GM10248 (cell line): ENCODE measurements around the gene IPCEF1.

Experiments
- CTCF ChIA-PET: fragments of 300-600 bp; sonication (Branson Sonifier 250); formaldehyde crosslinking; extraction: SDS; loops from one replicate; lab custom pipeline; 2021; ENCODE audit warnings: antibody characterized with exemption; lab: Yijun Ruan, JAX
- POLR2A ChIA-PET: fragments of 350-650 bp; sonication (Branson Sonifier 250); formaldehyde crosslinking; extraction: SDS; loops from one replicate; lab custom pipeline; 2020; ENCODE audit warnings: antibody characterized with exemption; lab: Yijun Ruan, JAX
- DNase-seq: peaks from one replicate; pipeline ENCODE4 v3.0.0; 2012; ENCODE audit errors: extremely low spot score
- TF ChIP-seq, protein P1 (sequence below): IDR thresholded peaks from 2 replicates; pipeline ENCODE4 v1.5.1; 2012; ENCODE audit warnings: mild to moderate bottlenecking, low read depth; ENCODE audit errors: extremely low read depth, missing control alignments, control extremely low read depth

The IPCEF1 gene

DNA sequence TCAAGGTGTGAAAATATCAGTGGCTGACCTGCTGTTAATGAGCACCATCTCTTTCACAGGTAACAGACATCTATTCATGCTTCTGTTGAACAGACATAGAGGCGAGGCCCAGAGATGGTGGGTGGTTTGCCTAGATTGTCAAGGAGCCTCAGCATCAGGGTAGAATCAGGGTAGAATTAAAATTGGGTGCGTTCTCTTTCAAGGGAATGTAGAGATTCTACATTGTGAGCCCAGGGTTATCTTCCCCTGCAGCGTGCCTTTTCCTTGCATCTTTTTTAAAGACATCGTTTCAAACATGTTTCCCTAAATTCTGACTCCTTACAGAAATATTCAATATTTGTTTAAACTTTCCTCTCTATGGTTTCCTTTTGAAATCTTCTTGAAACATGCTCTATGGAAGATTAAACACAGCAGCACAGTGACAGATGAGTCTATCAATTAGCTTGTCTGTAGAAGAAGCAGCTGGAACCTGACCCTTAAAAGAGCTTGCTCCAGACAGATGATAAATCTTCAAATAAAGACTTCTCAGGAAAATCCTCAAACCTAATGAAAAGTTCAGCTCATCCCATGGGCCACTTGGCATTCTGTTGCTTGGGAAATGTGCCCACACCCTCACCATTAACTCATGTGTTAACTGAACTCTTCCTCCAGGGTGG, 119.8 kb downstream of the IPCEF1 start:
- ChIA-PET POLR2A (no interaction called here), CTCF (interaction anchor here (1.1 to 2.1 kb wide), 4 partner anchors 8 to 82 kb away, joined by 3 to 5 read pairs (median 3); no protein-coding TSS in a partner anchor)
- no peak for DNase-seq
- TF ChIP-seq, protein P1, sequence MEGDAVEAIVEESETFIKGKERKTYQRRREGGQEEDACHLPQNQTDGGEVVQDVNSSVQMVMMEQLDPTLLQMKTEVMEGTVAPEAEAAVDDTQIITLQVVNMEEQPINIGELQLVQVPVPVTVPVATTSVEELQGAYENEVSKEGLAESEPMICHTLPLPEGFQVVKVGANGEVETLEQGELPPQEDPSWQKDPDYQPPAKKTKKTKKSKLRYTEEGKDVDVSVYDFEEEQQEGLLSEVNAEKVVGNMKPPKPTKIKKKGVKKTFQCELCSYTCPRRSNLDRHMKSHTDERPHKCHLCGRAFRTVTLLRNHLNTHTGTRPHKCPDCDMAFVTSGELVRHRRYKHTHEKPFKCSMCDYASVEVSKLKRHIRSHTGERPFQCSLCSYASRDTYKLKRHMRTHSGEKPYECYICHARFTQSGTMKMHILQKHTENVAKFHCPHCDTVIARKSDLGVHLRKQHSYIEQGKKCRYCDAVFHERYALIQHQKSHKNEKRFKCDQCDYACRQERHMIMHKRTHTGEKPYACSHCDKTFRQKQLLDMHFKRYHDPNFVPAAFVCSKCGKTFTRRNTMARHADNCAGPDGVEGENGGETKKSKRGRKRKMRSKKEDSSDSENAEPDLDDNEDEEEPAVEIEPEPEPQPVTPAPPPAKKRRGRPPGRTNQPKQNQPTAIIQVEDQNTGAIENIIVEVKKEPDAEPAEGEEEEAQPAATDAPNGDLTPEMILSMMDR = no peak

DNA sequence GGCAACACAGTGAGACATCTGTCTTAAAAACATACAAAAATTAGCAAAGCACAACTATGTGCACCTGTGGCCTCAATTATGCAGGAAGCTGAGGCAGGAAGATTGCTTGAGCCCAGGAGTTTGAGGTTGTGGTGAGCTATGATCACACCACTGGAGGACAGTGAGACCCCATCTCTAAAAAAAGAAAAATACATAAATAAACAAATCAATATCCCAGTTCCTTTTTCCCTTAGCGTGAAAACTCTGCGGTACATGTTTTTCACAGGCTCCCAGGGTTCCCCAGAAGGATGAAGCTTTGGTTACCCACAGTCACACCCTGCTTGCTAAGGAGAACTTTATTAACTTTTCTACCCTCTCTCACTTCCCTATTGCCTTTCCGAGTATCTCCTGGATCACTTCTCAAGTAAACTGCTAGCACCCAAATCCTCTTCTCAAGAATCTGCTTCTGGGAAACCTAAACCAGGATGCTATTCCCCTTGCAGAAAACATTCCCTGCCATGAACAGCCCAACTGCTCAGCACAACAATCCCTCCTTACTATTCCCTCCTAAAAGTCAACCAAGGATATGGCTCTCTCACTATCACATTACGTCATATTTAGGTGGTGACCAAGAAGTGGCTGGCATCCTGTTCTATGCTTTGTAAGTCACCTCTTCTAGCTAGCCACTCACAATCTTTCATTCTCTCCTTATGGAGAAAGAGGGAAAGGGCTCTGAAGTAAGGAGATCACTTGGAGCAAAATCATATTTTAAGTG, 122.4 kb downstream of the IPCEF1 start:
- no peak for DNase-seq
- TF ChIP-seq, protein P1 = no peak
- CTCF ChIA-PET = interaction anchor here (1.2 to 1.3 kb wide), 2 partner anchors 13 to 17 kb away, joined by 3 read pairs; no protein-coding TSS in a partner anchor
- POLR2A ChIA-PET = no interaction called here

DNA sequence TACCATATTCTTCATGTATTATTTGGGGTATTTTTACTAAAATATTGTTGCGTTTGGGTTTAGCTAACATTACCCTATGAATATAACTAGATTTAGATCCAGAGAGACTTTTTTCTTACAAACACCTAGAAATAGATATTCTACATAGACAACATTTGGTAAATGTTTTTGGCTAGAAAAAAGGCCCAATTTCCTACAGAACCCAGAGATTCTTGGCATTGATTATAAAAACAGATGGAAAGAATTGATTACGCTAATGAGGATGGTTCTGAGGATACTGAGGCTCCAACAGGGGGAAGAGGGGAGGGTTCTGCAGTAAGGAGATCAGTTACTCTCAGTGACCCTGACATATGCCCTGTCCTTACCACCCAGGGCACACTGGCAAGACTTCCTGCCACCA, 123.2 kb downstream of the IPCEF1 start:
- DNase-seq = no peak
- POLR2A ChIA-PET = no interaction called here
- CTCF ChIA-PET = interaction anchor here (1.2 to 1.5 kb wide), 2 partner anchors 11 to 12 kb away, joined by 3 to 6 read pairs; no protein-coding TSS in a partner anchor
- TF ChIP-seq, protein P1 = no peak

DNA sequence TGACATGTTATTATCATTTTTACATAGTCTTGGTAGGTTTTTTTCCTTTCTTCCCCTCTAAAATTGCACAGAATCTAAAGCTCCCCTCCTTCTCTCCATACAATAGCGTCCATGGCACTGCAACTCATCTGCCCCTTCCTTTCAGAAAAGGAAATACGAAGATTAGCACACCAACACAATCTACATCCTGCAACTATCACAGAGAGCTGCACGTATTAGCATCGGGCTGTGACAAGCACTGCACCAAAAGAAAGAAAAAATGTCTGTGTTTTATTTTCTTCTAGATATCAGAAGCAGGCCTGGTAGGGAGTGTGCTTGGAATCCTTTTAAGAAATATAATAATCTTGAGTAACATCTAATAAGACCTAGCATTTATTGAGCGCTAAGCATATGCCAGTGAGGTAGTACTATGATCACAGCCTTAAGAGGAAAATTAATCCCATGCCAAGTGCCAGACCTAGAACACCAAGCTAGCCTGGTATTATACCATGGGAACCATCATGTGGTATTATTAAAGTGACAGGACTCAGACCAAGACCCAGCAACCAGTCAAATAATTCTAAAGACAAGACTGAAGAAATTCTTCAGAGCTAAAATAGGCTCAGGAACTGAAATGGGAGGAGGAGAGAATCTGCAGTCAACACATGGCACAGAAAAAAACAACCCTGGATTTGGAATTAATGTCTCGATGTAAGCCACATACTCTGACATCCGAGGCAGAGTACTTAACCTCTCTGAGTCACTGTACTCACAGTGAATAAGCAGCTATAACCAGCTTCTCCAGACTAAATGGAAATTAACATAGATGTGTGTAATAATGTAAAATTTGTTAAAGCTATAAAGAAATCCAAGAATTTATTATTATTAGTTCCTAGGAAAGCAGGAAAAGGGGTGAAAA, 124.3 kb downstream of the IPCEF1 start:
- CTCF ChIA-PET = interaction anchor here (0.8 to 1.5 kb wide), 2 partner anchors 12 to 78 kb away, joined by 3 to 6 read pairs; no protein-coding TSS in a partner anchor
- TF ChIP-seq, protein P1 = no peak
- POLR2A ChIA-PET = no interaction called here
- DNase-seq = no peak

DNA sequence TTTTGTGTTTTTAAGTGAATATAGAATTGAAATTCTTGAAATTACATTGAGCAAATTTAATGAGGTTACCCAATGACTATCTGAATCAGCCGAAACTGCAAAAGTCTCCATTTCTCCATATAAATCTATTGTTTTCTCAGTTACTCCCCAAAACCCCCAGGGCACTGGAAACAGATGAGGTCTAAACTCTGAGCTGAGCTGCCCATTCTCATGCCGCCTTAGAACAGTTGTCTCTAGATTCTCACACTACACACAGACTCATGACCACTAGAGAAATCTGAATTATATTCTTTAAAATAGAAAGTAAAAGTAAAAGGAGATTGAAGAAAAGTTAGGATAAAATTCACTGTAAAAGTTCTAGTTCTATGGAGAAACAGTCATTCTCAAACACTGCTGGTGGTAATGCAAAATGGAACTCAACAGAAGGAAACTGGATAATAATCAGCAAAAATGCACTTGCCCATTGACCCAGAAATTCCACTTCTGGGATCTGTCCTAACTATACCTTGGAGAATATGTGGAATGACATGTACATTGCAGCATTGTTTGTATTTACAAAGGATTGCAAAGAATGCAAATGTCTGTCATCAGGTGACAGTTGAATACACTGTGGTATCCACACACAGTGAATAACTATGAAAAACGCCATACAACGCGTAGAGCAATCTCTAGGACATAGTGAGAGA, 125.5 kb downstream of the IPCEF1 start:
- DNase-seq = no peak
- POLR2A ChIA-PET = no interaction called here
- CTCF ChIA-PET = interaction anchor here (0.9 kb wide), 1 partner anchor 23 kb away, joined by 3 read pairs; no protein-coding TSS in a partner anchor
- TF ChIP-seq, protein P1 = no peak
